SK-N-SH (cell line): ENCODE measurements around the gene ZNF202.

Experiments used
- CHD2 ChIP-seq: fragments of 150-350 bp; IDR thresholded peaks from 2 replicates; pipeline ENCODE4 v1.6.1; 2018; ENCODE audit warnings: low read length; ENCODE audit not compliant: partially characterized antibody
- CTCF ChIP-seq: fragments of 200-600 bp; sonication (generic); IDR thresholded peaks from 2 replicates; pipeline ENCODE4 v1.6.1; 2017; ENCODE audit warnings: antibody characterized with exemption, mild to moderate bottlenecking, moderate library complexity
- ELF1 ChIP-seq: IDR thresholded peaks from 2 replicates; pipeline ENCODE4 v1.4.0; 2012
- FOXM1 ChIP-seq: IDR thresholded peaks from 2 replicates; pipeline ENCODE4 v1.4.0; 2012; ENCODE audit warnings: low read depth, mild to moderate bottlenecking
- GABPA ChIP-seq: IDR thresholded peaks from 2 replicates; pipeline ENCODE4 v1.4.0; 2012; ENCODE audit warnings: low read depth, mild to moderate bottlenecking
- MAX ChIP-seq: IDR thresholded peaks from 2 replicates; pipeline ENCODE4 v1.4.0; 2012; ENCODE audit warnings: low read depth
- POLR2AphosphoS5 ChIP-seq: IDR thresholded peaks from 2 replicates; pipeline ENCODE4 v1.6.1; 2012; ENCODE audit warnings: low read depth, low read length
- REST ChIP-seq: IDR thresholded peaks from 2 replicates; pipeline ENCODE4 v1.6.1; 2012; ENCODE audit warnings: mild to moderate bottlenecking, low read depth, low read length, moderate library complexity
- TAF1 ChIP-seq: IDR thresholded peaks from 2 replicates; pipeline ENCODE4 v1.6.1; 2012; ENCODE audit warnings: low read depth, mild to moderate bottlenecking, low read length, moderate library complexity, borderline replicate concordance
- YY1 ChIP-seq: IDR thresholded peaks from 2 replicates; pipeline ENCODE4 v1.4.0; 2012; ENCODE audit warnings: low read depth, mild to moderate bottlenecking
- ZBTB33 ChIP-seq: IDR thresholded peaks from 2 replicates; pipeline ENCODE4 v1.4.0; 2012; ENCODE audit warnings: low read depth, borderline replicate concordance

- TF ChIP-seq CTCF (no peak), GABPA (no peak), TAF1 (no peak), POLR2AphosphoS5 (no peak), YY1 (no peak), REST (no peak), ZBTB33 (no peak), ELF1 (no peak), MAX (no peak), FOXM1 (no peak), CHD2 (no peak)
Measured at GRCh38 chr11:123725995-123726655, 15.3 kb downstream of the ZNF202 start.
